K562 treated with DMSO at 1 percent for 48 hours (cell line): ENCODE results near the gene RALBP1. TPM values are rescaled to one million over a fixed set of nuclear protein-coding genes. Genes with fewer than 3 reads are reported as not detected.

Source experiments
- total RNA-seq: library from RNA; unstranded; fragments of 300-600 nt; gene quantifications from 2 replicates; pipeline ENCODE4 v1.2.3, GENCODE V29; 2022; ENCODE audit warnings: low replicate concordance; ENCODE audit errors: extremely low read depth

RALBP1 gene
- total RNA-seq: not detected in 2 replicates

GRCh38 chr18:9474983-9475642 lies at the start of gene RALBP1:
Gene RALBP1 (plus strand): TSS chr18:9475513. CDS start chr18:9513046, 37,533 bp downstream.

Other genes starting within 250 kb of the RALBP1 start
- not detected in 2 replicates for gene TWSG1, start 140.7 kb upstream of the RALBP1 start, total RNA-seq
- gene PPP4R1, start 139.0 kb downstream of the RALBP1 start, total RNA-seq: not detected in 2 replicates
- not detected in 2 replicates for gene RAB31, start 232.8 kb downstream of the RALBP1 start, total RNA-seq